HepG2 (cell line): ENCODE measurements around the gene CTNND2. TPM values are rescaled to one million over a fixed set of nuclear protein-coding genes. Genes with fewer than 3 reads are reported as not detected.

ENCODE experiments used
- ATAC-seq: fragments of 200-7000 bp; cut with Tn5 transposase; 3 replicates; pipeline ENCODE4 v1.9.1; 2020; ENCODE audit warnings: mild to moderate bottlenecking, moderate library complexity
- BruUV-seq: library from RNA; stranded (reverse); fragments of 400-500 nt; replicated peaks from 2 replicates; lab custom pipeline; 2021; lab: Mats Ljungman, UMichigan
- CTCF ChIA-PET: fragments of 300-600 bp; formaldehyde crosslinking; extraction: SDS; loops from one replicate; lab custom pipeline; 2021; ENCODE audit warnings: low total read pairs, inconsistent platforms, low intra/inter-chr PET ratio; lab: Yijun Ruan, JAX
- POLR2A ChIA-PET: fragments of 350-600 bp; sonication (Branson Sonifier 250); formaldehyde crosslinking; loops from one replicate; lab custom pipeline; 2020; ENCODE audit warnings: antibody characterized with exemption, inconsistent platforms; lab: Yijun Ruan, JAX
- DNase-seq: peaks from one replicate; pipeline ENCODE4 v3.0.0-alpha.2; 2015; ENCODE audit warnings: low spot score
- FAIRE-seq: peaks from 3 replicates; lab custom pipeline; 2011; peaks lifted over from hg19 to GRCh38; lab: Jason Lieb, UNC
- H2AFZ ChIP-seq: one replicate; pipeline ENCODE4 v1.6.1; 2011; ENCODE audit warnings: low read length, inconsistent platforms
- H3K27ac ChIP-seq: fragments of 300-600 bp; 3 replicates; pipeline ENCODE4 v1.8.0; 2011; ENCODE audit warnings: mixed run types, mild to moderate bottlenecking, mixed read lengths, low read length, inconsistent platforms; ENCODE audit not compliant: insufficient read depth; ENCODE audit errors: extremely low read length
- H3K27me3 ChIP-seq, 2 experiments: fragments of 200-600 bp in 1 of 2; 2 replicates in 1 of 2; 3 replicates in 1 of 2; pipeline versions ENCODE4 v1.6.0 to v1.8.0; 2011; ENCODE audit warnings: low read length in 2 of 2, mild to moderate bottlenecking in 2 of 2, moderate library complexity in 2 of 2, inconsistent platforms in 1 of 2; ENCODE audit not compliant: insufficient read depth in 2 of 2, control insufficient read depth in 1 of 2
- H3K36me3 ChIP-seq, 2 experiments: fragments of 200-600 bp in 1 of 2; replicated peaks in 1 of 2; 2 replicates in 1 of 2; 3 replicates in 1 of 2; pipeline versions ENCODE4 v1.5.1 to v1.8.0; 2011; ENCODE audit warnings: low read length in 2 of 2, inconsistent platforms in 1 of 2; ENCODE audit not compliant: insufficient read depth in 2 of 2, control insufficient read depth in 1 of 2
- H3K4me1 ChIP-seq: 2 replicates; pipeline ENCODE4 v1.5.1; 2012; ENCODE audit warnings: low read length, inconsistent platforms; ENCODE audit not compliant: insufficient read depth
- H3K4me2 ChIP-seq: 2 replicates; pipeline ENCODE4 v1.6.0; 2011; ENCODE audit warnings: low read depth, low read length, inconsistent platforms
- H3K4me3 ChIP-seq, 3 experiments: fragments of 200-600 bp in 1 of 3; sonication (generic), shearing (Covaris generic) in 1 of 3; replicated peaks in 1 of 3; 2 replicates each; pipeline ENCODE4 v1.5.1; 2011 to 2016; ENCODE audit warnings: low read length in 3 of 3, inconsistent platforms in 2 of 3, low read depth in 2 of 3, mild to moderate bottlenecking in 2 of 3, control low read depth in 1 of 3, mixed read lengths in 1 of 3; ENCODE audit not compliant: insufficient read depth in 1 of 3
- H3K79me2 ChIP-seq: one replicate; pipeline ENCODE4 v1.6.1; 2011; ENCODE audit warnings: low read length, inconsistent platforms; ENCODE audit not compliant: insufficient read depth
- H3K9ac ChIP-seq: 2 replicates; pipeline ENCODE4 v1.6.0; 2011; ENCODE audit warnings: mild to moderate bottlenecking, low read depth, low read length, inconsistent platforms; ENCODE audit not compliant: insufficient read depth
- H3K9me3 ChIP-seq: 2 replicates; pipeline ENCODE4 v1.5.1; 2012; ENCODE audit warnings: mild to moderate bottlenecking, low read length
- H4K20me1 ChIP-seq: 2 replicates; pipeline ENCODE4 v1.6.0; 2011; ENCODE audit warnings: inconsistent platforms, mild to moderate bottlenecking, low read length, moderate library complexity; ENCODE audit not compliant: insufficient read depth
- CTCF ChIP-seq: sonication (generic); formaldehyde crosslinking; IDR thresholded peaks from 2 replicates; pipeline ENCODE4 v1.5.0; 2020; ENCODE audit warnings: mild to moderate bottlenecking, missing genetic modification reagents, moderate library complexity
- ELF3 ChIP-seq: IDR thresholded peaks from 2 replicates; pipeline ENCODE4 v1.6.1; 2016; ENCODE audit warnings: missing genetic modification reagents, missing compliant biosample characterization
- FOSL1 ChIP-seq: sonication (generic); formaldehyde crosslinking; IDR thresholded peaks from 2 replicates; pipeline ENCODE4 v1.9.0; 2021; ENCODE audit warnings: missing genetic modification reagents, borderline replicate concordance
- FOXA1 ChIP-seq, 2 experiments: fragments of 450-650 bp in 1 of 2; sonication (generic) in 1 of 2; formaldehyde crosslinking in 1 of 2; IDR thresholded peaks; 2 replicates each; pipeline versions ENCODE4 v1.4.0 to v1.6.1; 2016 to 2020; ENCODE audit warnings: missing genetic modification reagents in 1 of 2
- GPN1 ChIP-seq: sonication (generic); formaldehyde crosslinking; IDR thresholded peaks from 2 replicates; pipeline ENCODE4 v1.5.1; 2020; ENCODE audit warnings: missing genetic modification reagents, borderline replicate concordance
- HCFC1 ChIP-seq: fragments of 150-350 bp; IDR thresholded peaks from 2 replicates; pipeline ENCODE4 v1.6.1; 2014; ENCODE audit warnings: low read depth, low read length
- HMGXB4 ChIP-seq, 2 experiments: sonication (generic) in 1 of 2; formaldehyde crosslinking in 1 of 2; IDR thresholded peaks; 2 replicates each; pipeline versions ENCODE4 v1.4.0 to v1.6.1; 2018 to 2020; ENCODE audit warnings: missing genetic modification reagents in 2 of 2, borderline replicate concordance in 1 of 2, low read depth in 1 of 2, mild to moderate bottlenecking in 1 of 2, missing biosample characterization in 1 of 2
- KDM2A ChIP-seq: sonication (generic); formaldehyde crosslinking; IDR thresholded peaks from 2 replicates; pipeline ENCODE4 v1.4.0; 2020; ENCODE audit warnings: low read depth, missing genetic modification reagents, borderline replicate concordance
- MXD3 ChIP-seq: IDR thresholded peaks from 2 replicates; pipeline ENCODE4 v1.6.1; 2016; ENCODE audit warnings: mild to moderate bottlenecking, missing biosample characterization, missing genetic modification reagents
- PLRG1 ChIP-seq: fragments of 450-650 bp; conservative IDR thresholded peaks from 2 replicates; pipeline ENCODE4 v1.6.1; 2016
- POGZ ChIP-seq: sonication (generic); formaldehyde crosslinking; IDR thresholded peaks from 2 replicates; pipeline ENCODE4 v1.4.0; 2020; ENCODE audit warnings: mild to moderate bottlenecking, missing genetic modification reagents
- PRMT3 ChIP-seq: sonication (generic); formaldehyde crosslinking; IDR thresholded peaks from 2 replicates; pipeline ENCODE4 v1.8.1; 2022; ENCODE audit warnings: low read depth, mild to moderate bottlenecking, moderate library complexity, missing genetic modification reagents, borderline replicate concordance
- RAD21 ChIP-seq: fragments of 450-650 bp; formaldehyde crosslinking; IDR thresholded peaks from 2 replicates; pipeline ENCODE4 v1.5.0; 2020; ENCODE audit warnings: mild to moderate bottlenecking
- RARA ChIP-seq: IDR thresholded peaks from 2 replicates; pipeline ENCODE4 v1.6.1; 2016; ENCODE audit warnings: missing genetic modification reagents, missing compliant biosample characterization
- SIN3A ChIP-seq: IDR thresholded peaks from 2 replicates; pipeline ENCODE4 v1.6.1; 2011; ENCODE audit warnings: low read depth, mild to moderate bottlenecking, control low read depth, low read length, borderline replicate concordance
- SMC3 ChIP-seq: IDR thresholded peaks from 2 replicates; pipeline ENCODE4 v1.6.1; 2011; ENCODE audit warnings: low read length, improper control_type of control experiment
- STAG1 ChIP-seq: sonication (generic); formaldehyde crosslinking; IDR thresholded peaks from 2 replicates; pipeline ENCODE4 v1.4.0; 2020; ENCODE audit warnings: missing genetic modification reagents
- STAT5B ChIP-seq: sonication (generic); formaldehyde crosslinking; IDR thresholded peaks from 2 replicates; pipeline ENCODE4 v1.4.0; 2020; ENCODE audit warnings: missing genetic modification reagents
- TEAD3 ChIP-seq: optimal IDR thresholded peaks from 2 replicates; pipeline ENCODE3; 2016; ENCODE audit warnings: borderline replicate concordance
- XRCC5 ChIP-seq: fragments of 200-400 bp; formaldehyde crosslinking; optimal IDR thresholded peaks from 2 replicates; pipeline ENCODE3; 2017; ENCODE audit warnings: mild to moderate bottlenecking, low read length
- ZFY ChIP-seq: sonication (generic); formaldehyde crosslinking; IDR thresholded peaks from 2 replicates; pipeline ENCODE4 v1.4.0; 2020; ENCODE audit warnings: missing genetic modification reagents
- ZNF121 ChIP-seq: sonication (generic); formaldehyde crosslinking; IDR thresholded peaks from 2 replicates; pipeline ENCODE4 v1.5.0; 2020; ENCODE audit warnings: mild to moderate bottlenecking, missing genetic modification reagents
- ZNF354B ChIP-seq: sonication (generic); formaldehyde crosslinking; IDR thresholded peaks from 2 replicates; pipeline ENCODE4 v1.8.0; 2022; ENCODE audit warnings: mild to moderate bottlenecking, missing genetic modification reagents
- WGBS: methylation state at CpG from one replicate; pipeline ENCODE4 v1.1.6; 2017; ENCODE audit warnings: low lambda C conversion rate; 5-methylcytosine and 5-hydroxymethylcytosine counted together
- in situ Hi-C: cut with HindIII; loops from 2 replicates; pipeline ENCODE4 v1.10.0; 2017; ENCODE audit warnings: low pct_unique_long_range_greater_than_20kb; ENCODE audit not compliant: extremely low pct_ligation_motif_present
- intact Hi-C: fragments of 100-400 bp; cut with micrococcal nuclease; formaldehyde crosslinking; loops from one replicate; pipeline ENCODE4 v1.10.0; 2022; ENCODE audit not compliant: unreplicated experiment
- polyA plus RNA-seq, 8 experiments: library from polyadenylated mRNA; depleted of rRNA in 3 of 8; stranded (reverse) in 7 of 8; unstranded in 1 of 8; fragments of >200 nt; fragmentation: Illumina TruSeq in 4 of 8; extraction: Trizol in 4 of 8; gene quantifications; 2 replicates each; pipeline versions ENCODE4 v1.2.1 to v1.2.3, GENCODE V29; 2011 to 2016; ENCODE audit warnings: low read depth in 4 of 8, missing spikeins in 1 of 8, mixed read lengths in 1 of 8; ENCODE audit not compliant: insufficient read depth in 1 of 8
- total RNA-seq, 5 experiments: library from RNA; depleted of rRNA; stranded (reverse); fragments of >200 nt; fragmentation: Illumina TruSeq; extraction: Trizol; gene quantifications; 2 replicates each; pipeline ENCODE4 v1.2.3, GENCODE V29; 2016; ENCODE audit warnings: low read depth in 1 of 5

CTNND2 gene
- total and polyA plus RNA-seq, 2 of the 13 experiments (the other 11 are each of a cell fraction or from before 2014, with no cell fraction given), result not detected

GRCh38 chr5:10987925-10988504 is 916.2 kb downstream of the CTNND2 start:
- CTCF ChIA-PET, result interaction anchor here (1.1 to 1.4 kb wide), 2 partner anchors 191 to 194 kb away, joined by 3 to 7 read pairs; no protein-coding TSS in a partner anchor
- POLR2A ChIA-PET, result no interaction called here
- intact Hi-C loops, result loop anchor here (1.0 to 5.0 kb wide), 3 partner anchors 126 to 631 kb away; no protein-coding TSS in a partner anchor
- BruUV-seq, result no TSS peak
- DNase-seq, result peak; percentile 43
- peak; percentile 99 for ATAC-seq
- H3K27ac ChIP-seq, result no peak overlapping the region
- no peak overlapping the region for H3K9ac ChIP-seq
- H3K79me2 ChIP-seq, result no peaks in the 10 kb centered on the region
- FAIRE-seq, result peak; percentile 28
- in situ Hi-C loops, result loop anchor here (5.0 kb wide), 1 partner anchor 194 kb away; no protein-coding TSS in a partner anchor
- H3K4me2 ChIP-seq, result 0 out of 2 replicates have a peak overlapping the region, but pooled peaks have one; percentile 18
- no peaks in the 10 kb centered on the region for H3K36me3 ChIP-seq
- H3K27me3 ChIP-seq, result peaks cover 0 to 5% of the 10 kb centered on the region in 2 experiments; a peak in 2 of 5 replicates
- no peak overlapping the region for H2AFZ ChIP-seq
- 34% methylated on average over 8 of the region's 17 CpGs for WGBS
- no peaks in the 10 kb centered on the region for H3K4me1 ChIP-seq
- no peaks in the 10 kb centered on the region for H4K20me1 ChIP-seq
- H3K9me3 ChIP-seq, result no peaks in the 10 kb centered on the region
- no peak overlapping the region for H3K4me3 ChIP-seq
- TF ChIP-seq POGZ (no peak), PRMT3 (CRISPR knock-in tag) (no peak), KDM2A (CRISPR knock-in tag) (peak; percentile 51; the same call in 1 of the 2 replicates), ZNF354B (CRISPR knock-in tag) (no peak), FOSL1 (CRISPR knock-in tag) (no peak), XRCC5 (peak; percentile 76), ZNF121 (no peak), STAG1 (CRISPR knock-in tag) (peak; percentile 83), CTCF (peak; percentile 90), FOXA1 (IDR thresholded peaks at IDR 0.05) (no peak), FOXA1 (CRISPR knock-in tag; IDR thresholded peaks at IDR 0.05) (no peak), ELF3 (CRISPR knock-in tag) (0 out of 2 replicates have a peak, but pooled peaks have one; percentile 40), HMGXB4 (CRISPR knock-in tag; IDR thresholded peaks at IDR 0.05; ENCODE audit: borderline replicate concordance in 1 of 2, low read depth in 1 of 2) (0 out of 4 replicates have a peak, but pooled peaks of 1 of the 2 experiments have one; percentile 32), PLRG1 (no peak), SIN3A (no peak), ZFY (CRISPR knock-in tag) (no peak), MXD3 (CRISPR knock-in tag) (no peak), GPN1 (CRISPR knock-in tag) (no peak), STAT5B (CRISPR knock-in tag) (no peak), SMC3 (peak; percentile 32; the same call in 1 of the 2 replicates), RARA (no peak), RAD21 (CRISPR knock-in tag) (peak; percentile 74), TEAD3 (CRISPR knock-in tag) (peak; percentile 53), HCFC1 (no peak)
